WERI-Rb-1 (cell line): ENCODE data around the gene MEF2A.

Experiments used
- DNase-seq: peaks from one replicate; pipeline ENCODE4 v3.0.0-alpha.2; 2020
- H3K27ac ChIP-seq: fragments of 250-450 bp; sonication (Bioruptor Pico); 2 replicates; pipeline ENCODE4 v1.5.1; 2020; ENCODE audit warnings: mild to moderate bottlenecking, moderate library complexity
- H3K27me3 ChIP-seq: fragments of 250-450 bp; sonication (Bioruptor Pico); 2 replicates; pipeline ENCODE4 v1.5.1; 2021; ENCODE audit warnings: mild to moderate bottlenecking, low read depth, moderate library complexity; ENCODE audit not compliant: insufficient read depth, severe bottlenecking
- H3K36me3 ChIP-seq: fragments of 250-450 bp; sonication (Bioruptor Pico); 2 replicates; pipeline ENCODE4 v1.5.1; 2020; ENCODE audit warnings: mild to moderate bottlenecking, moderate library complexity
- H3K4me3 ChIP-seq: 2 replicates; pipeline ENCODE4 v1.5.1; 2011; ENCODE audit warnings: low read depth, mild to moderate bottlenecking, control low read depth, low read length
- H3K9me3 ChIP-seq: fragments of 250-450 bp; sonication (Bioruptor Pico); 2 replicates; pipeline ENCODE4 v1.5.1; 2021; ENCODE audit warnings: mild to moderate bottlenecking, moderate library complexity; ENCODE audit not compliant: severe bottlenecking
- CTCF ChIP-seq: IDR thresholded peaks from 2 replicates; pipeline ENCODE4 v1.5.1; 2011; ENCODE audit warnings: low read depth, mild to moderate bottlenecking, control low read depth, inconsistent platforms, low read length

Gene MEF2A

GRCh38 chr15:99618941-99619411 is 53.2 kb downstream of the MEF2A start:
- no peak for TF ChIP-seq CTCF
- no peak for DNase-seq
- H3K4me3 ChIP-seq, result no peak overlapping the region
- no peaks in the 10 kb centered on the region for H3K27me3 ChIP-seq
- H3K36me3 ChIP-seq, result no peaks in the 10 kb centered on the region; the same call in 1 of the 2 replicates
- no peak overlapping the region for H3K27ac ChIP-seq
- no peaks in the 10 kb centered on the region for H3K9me3 ChIP-seq

GRCh38 chr15:99619712-99620111 is 53.9 kb downstream of the MEF2A start:
- no peaks in the 10 kb centered on the region; the same call in 1 of the 2 replicates for H3K36me3 ChIP-seq
- H3K9me3 ChIP-seq, result no peaks in the 10 kb centered on the region

GRCh38 chr15:99620178-99620577 is 54.4 kb downstream of the MEF2A start:
- TF ChIP-seq CTCF, result no peak
- H3K27ac ChIP-seq, result no peak overlapping the region

More at GRCh38 chr15:99619712-99620111, 53.9 kb downstream of the MEF2A start:
- H3K27ac ChIP-seq, result no peak overlapping the region
- no peak for DNase-seq
- TF ChIP-seq CTCF, result no peak
- no peaks in the 10 kb centered on the region for H3K27me3 ChIP-seq
- no peak overlapping the region for H3K4me3 ChIP-seq

DNA sequence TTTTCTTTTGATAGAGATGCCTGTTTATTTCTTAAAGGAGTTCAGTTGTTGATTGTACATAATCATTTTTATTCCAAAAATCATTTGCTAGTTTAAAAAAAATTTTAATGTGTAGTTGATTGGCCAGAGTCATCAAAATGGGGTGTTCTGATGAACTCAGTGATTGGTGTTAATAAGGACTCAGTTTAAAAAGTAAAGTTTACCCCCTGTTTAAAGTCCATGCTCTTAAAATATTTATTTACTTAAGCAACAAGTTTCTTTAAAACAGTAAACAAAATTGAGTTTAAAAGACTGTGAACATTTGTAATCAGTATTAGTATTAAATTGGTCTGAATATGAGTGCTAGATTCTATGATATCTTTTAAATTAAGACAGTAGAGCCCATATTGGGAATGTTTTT is 56.0 kb downstream of the MEF2A start:
- H3K4me3 ChIP-seq, result no peak overlapping the region
- no peak for TF ChIP-seq CTCF
- no peaks in the 10 kb centered on the region; the same call in 1 of the 2 replicates for H3K36me3 ChIP-seq

More at GRCh38 chr15:99620178-99620577, 54.4 kb downstream of the MEF2A start:
- Histone ChIP-seq H3K27me3 (no peaks in the 10 kb centered on the region), H3K36me3 (no peaks in the 10 kb centered on the region; the same call in 1 of the 2 replicates), H3K4me3 (no peak overlapping the region), H3K9me3 (no peaks in the 10 kb centered on the region)
- no peak for DNase-seq

GRCh38 chr15:99628374-99629001 is 62.7 kb downstream of the MEF2A start:
- no peak overlapping the region for H3K27ac ChIP-seq
- no peaks in the 10 kb centered on the region for H3K9me3 ChIP-seq
- no peak overlapping the region for H3K4me3 ChIP-seq
- no peaks in the 10 kb centered on the region for H3K27me3 ChIP-seq
- no peak for TF ChIP-seq CTCF
- DNase-seq, result no peak
- peaks cover 4% of the 10 kb centered on the region; the same call in 1 of the 2 replicates for H3K36me3 ChIP-seq

More for the DNA sequence above, 56.0 kb downstream of the MEF2A start:
- no peak overlapping the region for H3K27ac ChIP-seq
- H3K27me3 ChIP-seq, result no peaks in the 10 kb centered on the region
- DNase-seq, result no peak
- no peaks in the 10 kb centered on the region for H3K9me3 ChIP-seq
